K562 (cell line): ENCODE data around the gene EBI3. TPM values are rescaled to one million over a fixed set of nuclear protein-coding genes. Genes with fewer than 3 reads are reported as not detected.

Source experiments
- ATF7 ChIP-seq: fragments of 450-650 bp; IDR thresholded peaks from 2 replicates; pipeline ENCODE4 v1.7.1; 2014; ENCODE audit warnings: mild to moderate bottlenecking, moderate library complexity
- CBX1 ChIP-seq: sonication (generic); IDR thresholded peaks from 2 replicates; pipeline ENCODE4 v1.6.1; 2016; ENCODE audit warnings: antibody characterized with exemption, low read depth, mild to moderate bottlenecking
- FOS ChIP-seq: IDR thresholded peaks from 3 replicates; pipeline ENCODE4 v1.6.1; 2011; ENCODE audit not compliant: insufficient read length; ENCODE audit errors: extremely low read depth
- HMGN3 ChIP-seq: IDR thresholded peaks from 2 replicates; pipeline ENCODE4 v1.6.1; 2011; ENCODE audit warnings: borderline replicate concordance, low read depth, mild to moderate bottlenecking, mixed read lengths, low read length; ENCODE audit not compliant: insufficient read length; ENCODE audit errors: extremely low read depth
- HOXB6 ChIP-seq: fragments of 250-450 bp; sonication (Bioruptor Pico); IDR thresholded peaks from 2 replicates; pipeline ENCODE4 v1.5.1; 2022; ENCODE audit warnings: mild to moderate bottlenecking, borderline replicate concordance
- MCM2 ChIP-seq: fragments of 450-650 bp; IDR thresholded peaks from 2 replicates; pipeline ENCODE4 v1.6.1; 2017; ENCODE audit warnings: low read depth, mild to moderate bottlenecking
- MCM3 ChIP-seq: fragments of 450-650 bp; IDR thresholded peaks from 2 replicates; pipeline ENCODE4 v1.6.1; 2016
- MYC ChIP-seq, 2 experiments: fragments of 250-450 bp in 1 of 2; sonication (Bioruptor Pico) in 1 of 2; IDR thresholded peaks; 2 replicates each; pipeline versions ENCODE4 v1.5.1 to v1.6.1; 2012 to 2021; ENCODE audit warnings: low read depth in 2 of 2, borderline replicate concordance in 1 of 2, improper control_type of control experiment in 1 of 2, low read length in 1 of 2, mild to moderate bottlenecking in 1 of 2, moderate library complexity in 1 of 2
- RBM34 ChIP-seq: fragments of 200-400 bp; formaldehyde crosslinking; IDR thresholded peaks from 2 replicates; pipeline ENCODE4 v1.6.1; 2018; ENCODE audit warnings: low read length, borderline replicate concordance; ENCODE audit not compliant: insufficient read depth
- SUPT5H ChIP-seq: fragments of 450-650 bp; IDR thresholded peaks from 2 replicates; pipeline ENCODE4 v1.6.1; 2016
- WHSC1 ChIP-seq: IDR thresholded peaks from one replicate; pipeline ENCODE4 v1.6.1; 2012; ENCODE audit warnings: low read length, control low read depth, inconsistent platforms
- ZNF197 ChIP-seq: fragments of 200-800 bp; sonication (Bioruptor generic); IDR thresholded peaks from 2 replicates; pipeline ENCODE4 v1.6.1; 2016; ENCODE audit warnings: low read depth, missing genetic modification characterization, missing compliant biosample characterization
- ZNF239 ChIP-seq: fragments of 250-450 bp; sonication (Bioruptor Pico); IDR thresholded peaks from 2 replicates; pipeline ENCODE4 v1.4.0; 2020; ENCODE audit warnings: mild to moderate bottlenecking
- ZNF253 ChIP-seq: fragments of 250-450 bp; sonication (Bioruptor Pico); conservative IDR thresholded peaks from 2 replicates; pipeline ENCODE4 v1.6.1; 2021; ENCODE audit warnings: mild to moderate bottlenecking
- ZNF3 ChIP-seq: fragments of 250-450 bp; sonication (Bioruptor Pico); IDR thresholded peaks from 2 replicates; pipeline ENCODE4 v1.5.0; 2021; ENCODE audit warnings: mild to moderate bottlenecking, moderate library complexity
- polyA plus RNA-seq, 8 experiments: library from polyadenylated mRNA; depleted of rRNA in 4 of 8; stranded (reverse) in 5 of 8; unstranded in 3 of 8; fragments of >200 nt; fragmentation: Nextera tagmentation in 2 of 8; fragmentation: Illumina TruSeq in 1 of 8; extraction: Ambion mirVana in 2 of 8; extraction: Trizol in 1 of 8; gene quantifications; 2 replicates each; pipeline versions ENCODE4 v1.2.1 to v1.2.3, GENCODE V29; 2011 to 2014; ENCODE audit warnings: inconsistent platforms in 1 of 8, missing spikeins in 1 of 8
- total RNA-seq, 7 experiments: library from RNA; depleted of rRNA in 6 of 7; stranded (reverse); fragments of >200 nt in 6 of 7; fragmentation: Illumina TruSeq in 2 of 7; extraction: Trizol in 2 of 7; gene quantifications; 2 replicates each; pipeline versions ENCODE4 v1.2.1 to v1.2.3, GENCODE V29; 2011 to 2021; ENCODE audit warnings: low replicate concordance in 1 of 7
- TF ChIP-seq, protein P1 (sequence below), 2 experiments: fragments of 450-650 bp; IDR thresholded peaks; 2 replicates each; pipeline ENCODE4 v1.6.1; 2016
- TF ChIP-seq, protein P2 (sequence below): fragments of 200-800 bp; sonication (Bioruptor generic); IDR thresholded peaks from 2 replicates; pipeline ENCODE4 v1.6.1; 2017; ENCODE audit warnings: missing genetic modification characterization, missing compliant biosample characterization
- TF ChIP-seq, protein P3 (sequence below): sonication (generic); formaldehyde crosslinking; IDR thresholded peaks from 2 replicates; pipeline ENCODE4 v1.8.0; 2022; ENCODE audit warnings: mild to moderate bottlenecking, missing genetic modification reagents

EBI3 gene
- total and polyA plus RNA-seq, 9 of the 15 experiments (the other 6 are each of a cell fraction or from before 2014, with no cell fraction given) = 0.08 to 0.35 (median 0.22) TPM; not detected in 6

DNA sequence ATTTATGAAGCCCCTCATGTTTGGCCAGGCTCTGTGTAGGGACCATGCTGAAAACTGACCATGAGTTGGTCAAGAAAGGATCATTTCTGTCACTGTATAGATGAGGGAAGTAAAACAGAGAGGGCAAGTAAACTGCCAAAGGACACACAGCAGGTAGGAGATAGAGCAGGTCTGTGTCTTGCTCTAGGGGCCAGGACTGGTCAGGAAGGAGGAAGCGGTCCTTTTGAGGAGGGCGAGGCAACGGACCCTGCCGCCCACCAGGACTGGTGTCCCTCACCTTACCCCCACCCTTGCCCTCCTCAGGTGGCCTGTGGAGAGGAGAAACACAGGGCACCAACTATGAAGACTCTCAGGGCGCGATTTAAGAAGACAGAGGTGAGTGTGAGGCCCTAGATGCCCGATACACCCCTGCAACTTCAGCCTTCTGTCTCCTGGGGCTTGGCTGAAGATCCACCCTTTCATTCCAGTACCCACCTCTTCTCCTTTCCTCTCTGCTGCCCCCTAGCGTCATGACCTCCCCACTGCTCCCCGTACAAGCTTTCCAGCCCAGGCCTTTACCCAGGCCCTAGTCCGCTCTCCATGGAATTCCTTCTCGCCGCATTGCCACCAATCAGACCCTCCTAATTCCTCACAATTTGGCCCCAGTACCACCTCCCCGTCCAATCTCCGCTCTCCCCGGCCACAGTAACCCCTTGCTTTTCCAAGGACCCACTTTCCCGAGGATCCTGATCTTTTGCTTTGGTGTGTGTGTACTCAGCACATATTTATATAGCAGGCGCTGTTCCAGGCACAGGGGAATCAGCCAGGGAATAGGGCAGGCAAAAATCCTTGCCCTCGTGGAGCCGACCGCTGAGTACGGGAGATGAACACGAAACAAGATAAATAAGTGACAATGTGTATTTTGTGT, 43.0 kb upstream of the EBI3 start (continued):
- TF ChIP-seq ATF7 (peak; percentile 60; the same call in 1 of the 2 replicates), ZNF197 (no peak), ZNF253 (CRISPR knock-in tag) (no peak), HOXB6 (CRISPR knock-in tag) (no peak), RBM34 (no peak), MCM2 (no peak), ZNF239 (no peak), MCM3 (no peak), WHSC1 (no peak), SUPT5H (no peak), CBX1 (no peak), ZNF3 (CRISPR knock-in tag) (no peak), MYC (IDR thresholded peaks at IDR 0.05; ENCODE audit: low read depth, low read length) (no peak), MYC (CRISPR knock-in tag; IDR thresholded peaks at IDR 0.05; ENCODE audit: borderline replicate concordance, low read depth) (no peak), HMGN3 (no peak), FOS (no peak)
- TF ChIP-seq, protein P1, sequence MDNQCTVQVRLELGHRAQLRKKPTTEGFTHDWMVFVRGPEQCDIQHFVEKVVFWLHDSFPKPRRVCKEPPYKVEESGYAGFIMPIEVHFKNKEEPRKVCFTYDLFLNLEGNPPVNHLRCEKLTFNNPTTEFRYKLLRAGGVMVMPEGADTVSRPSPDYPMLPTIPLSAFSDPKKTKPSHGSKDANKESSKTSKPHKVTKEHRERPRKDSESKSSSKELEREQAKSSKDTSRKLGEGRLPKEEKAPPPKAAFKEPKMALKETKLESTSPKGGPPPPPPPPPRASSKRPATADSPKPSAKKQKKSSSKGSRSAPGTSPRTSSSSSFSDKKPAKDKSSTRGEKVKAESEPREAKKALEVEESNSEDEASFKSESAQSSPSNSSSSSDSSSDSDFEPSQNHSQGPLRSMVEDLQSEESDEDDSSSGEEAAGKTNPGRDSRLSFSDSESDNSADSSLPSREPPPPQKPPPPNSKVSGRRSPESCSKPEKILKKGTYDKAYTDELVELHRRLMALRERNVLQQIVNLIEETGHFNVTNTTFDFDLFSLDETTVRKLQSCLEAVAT (IDR thresholded peaks at IDR 0.05) = 0 out of 4 replicates have a peak, but pooled peaks have one; percentile 20 to 51
- TF ChIP-seq, protein P2, sequence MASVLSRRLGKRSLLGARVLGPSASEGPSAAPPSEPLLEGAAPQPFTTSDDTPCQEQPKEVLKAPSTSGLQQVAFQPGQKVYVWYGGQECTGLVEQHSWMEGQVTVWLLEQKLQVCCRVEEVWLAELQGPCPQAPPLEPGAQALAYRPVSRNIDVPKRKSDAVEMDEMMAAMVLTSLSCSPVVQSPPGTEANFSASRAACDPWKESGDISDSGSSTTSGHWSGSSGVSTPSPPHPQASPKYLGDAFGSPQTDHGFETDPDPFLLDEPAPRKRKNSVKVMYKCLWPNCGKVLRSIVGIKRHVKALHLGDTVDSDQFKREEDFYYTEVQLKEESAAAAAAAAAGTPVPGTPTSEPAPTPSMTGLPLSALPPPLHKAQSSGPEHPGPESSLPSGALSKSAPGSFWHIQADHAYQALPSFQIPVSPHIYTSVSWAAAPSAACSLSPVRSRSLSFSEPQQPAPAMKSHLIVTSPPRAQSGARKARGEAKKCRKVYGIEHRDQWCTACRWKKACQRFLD = no peak
- TF ChIP-seq, protein P3, sequence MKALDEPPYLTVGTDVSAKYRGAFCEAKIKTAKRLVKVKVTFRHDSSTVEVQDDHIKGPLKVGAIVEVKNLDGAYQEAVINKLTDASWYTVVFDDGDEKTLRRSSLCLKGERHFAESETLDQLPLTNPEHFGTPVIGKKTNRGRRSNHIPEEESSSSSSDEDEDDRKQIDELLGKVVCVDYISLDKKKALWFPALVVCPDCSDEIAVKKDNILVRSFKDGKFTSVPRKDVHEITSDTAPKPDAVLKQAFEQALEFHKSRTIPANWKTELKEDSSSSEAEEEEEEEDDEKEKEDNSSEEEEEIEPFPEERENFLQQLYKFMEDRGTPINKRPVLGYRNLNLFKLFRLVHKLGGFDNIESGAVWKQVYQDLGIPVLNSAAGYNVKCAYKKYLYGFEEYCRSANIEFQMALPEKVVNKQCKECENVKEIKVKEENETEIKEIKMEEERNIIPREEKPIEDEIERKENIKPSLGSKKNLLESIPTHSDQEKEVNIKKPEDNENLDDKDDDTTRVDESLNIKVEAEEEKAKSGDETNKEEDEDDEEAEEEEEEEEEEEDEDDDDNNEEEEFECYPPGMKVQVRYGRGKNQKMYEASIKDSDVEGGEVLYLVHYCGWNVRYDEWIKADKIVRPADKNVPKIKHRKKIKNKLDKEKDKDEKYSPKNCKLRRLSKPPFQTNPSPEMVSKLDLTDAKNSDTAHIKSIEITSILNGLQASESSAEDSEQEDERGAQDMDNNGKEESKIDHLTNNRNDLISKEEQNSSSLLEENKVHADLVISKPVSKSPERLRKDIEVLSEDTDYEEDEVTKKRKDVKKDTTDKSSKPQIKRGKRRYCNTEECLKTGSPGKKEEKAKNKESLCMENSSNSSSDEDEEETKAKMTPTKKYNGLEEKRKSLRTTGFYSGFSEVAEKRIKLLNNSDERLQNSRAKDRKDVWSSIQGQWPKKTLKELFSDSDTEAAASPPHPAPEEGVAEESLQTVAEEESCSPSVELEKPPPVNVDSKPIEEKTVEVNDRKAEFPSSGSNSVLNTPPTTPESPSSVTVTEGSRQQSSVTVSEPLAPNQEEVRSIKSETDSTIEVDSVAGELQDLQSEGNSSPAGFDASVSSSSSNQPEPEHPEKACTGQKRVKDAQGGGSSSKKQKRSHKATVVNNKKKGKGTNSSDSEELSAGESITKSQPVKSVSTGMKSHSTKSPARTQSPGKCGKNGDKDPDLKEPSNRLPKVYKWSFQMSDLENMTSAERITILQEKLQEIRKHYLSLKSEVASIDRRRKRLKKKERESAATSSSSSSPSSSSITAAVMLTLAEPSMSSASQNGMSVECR (CRISPR knock-in tag) = no peak
